GM18951 (cell line): ENCODE results near the gene DPP6.

Experiments used
- POLR2A ChIP-seq: IDR thresholded peaks from 4 replicates; pipeline ENCODE4 v1.6.1; 2011; ENCODE audit warnings: mild to moderate bottlenecking; ENCODE audit not compliant: insufficient read length, insufficient read depth; ENCODE audit errors: extremely low read depth
- in situ Hi-C: fragments of 300-500 bp; cut with MboI; formaldehyde crosslinking; loops from one replicate; pipeline ENCODE4 v1.12.0; 2022; ENCODE audit warnings: low sequenced_read_pairs, mixed read lengths, inconsistent platforms; ENCODE audit not compliant: unreplicated experiment

The DPP6 gene

GRCh38 chr7:154186811-154187210 is 134.6 kb downstream of the DPP6 start:
- in situ Hi-C loops, result no loop called here
- TF ChIP-seq POLR2A, result no peak

DNA sequence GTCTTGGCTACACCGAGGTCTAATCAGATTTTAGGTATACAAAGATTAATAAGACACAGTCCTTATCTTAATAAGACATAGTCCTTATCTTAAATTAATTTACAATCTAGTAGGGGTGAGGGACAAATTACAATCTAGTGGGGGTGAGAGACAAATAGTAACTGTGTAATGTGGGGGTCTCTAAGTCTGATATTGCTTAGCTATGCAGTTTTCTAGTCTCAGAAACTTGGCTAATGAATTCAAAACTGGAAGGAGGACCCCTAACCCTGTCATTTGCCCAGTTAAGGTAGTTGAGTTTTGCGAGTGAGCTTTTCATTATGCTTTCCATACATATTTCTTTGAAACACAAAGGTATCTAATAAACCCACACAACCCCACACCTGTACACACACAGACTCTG is 136.1 kb downstream of the DPP6 start:
- in situ Hi-C loops, result no loop called here
- TF ChIP-seq POLR2A, result no peak

DNA sequence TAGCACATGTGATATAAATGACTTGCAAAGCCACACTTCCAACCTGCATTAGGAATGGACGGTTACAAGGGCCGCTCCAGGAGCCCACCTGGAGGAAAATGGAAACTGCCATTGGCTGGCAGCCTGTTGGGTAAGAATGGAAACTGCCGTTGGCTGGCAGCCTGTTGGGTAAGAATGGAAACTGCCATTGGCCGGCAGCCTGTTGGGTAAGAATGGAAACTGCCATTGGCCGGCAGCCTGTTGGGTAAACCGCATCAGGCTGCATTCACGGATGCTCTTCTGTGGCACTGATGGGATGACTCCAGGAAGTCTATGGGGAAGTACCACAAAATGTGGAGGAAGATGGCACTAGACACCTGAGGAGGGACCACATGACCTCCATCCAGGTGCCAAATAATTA is 143.1 kb downstream of the DPP6 start:
- in situ Hi-C loops, result no loop called here
- no peak for TF ChIP-seq POLR2A

- TF ChIP-seq POLR2A, result no peak
- in situ Hi-C loops, result no loop called here
These were observed 146.3 kb downstream of the DPP6 start for GRCh38 chr7:154198481-154198880.

DNA sequence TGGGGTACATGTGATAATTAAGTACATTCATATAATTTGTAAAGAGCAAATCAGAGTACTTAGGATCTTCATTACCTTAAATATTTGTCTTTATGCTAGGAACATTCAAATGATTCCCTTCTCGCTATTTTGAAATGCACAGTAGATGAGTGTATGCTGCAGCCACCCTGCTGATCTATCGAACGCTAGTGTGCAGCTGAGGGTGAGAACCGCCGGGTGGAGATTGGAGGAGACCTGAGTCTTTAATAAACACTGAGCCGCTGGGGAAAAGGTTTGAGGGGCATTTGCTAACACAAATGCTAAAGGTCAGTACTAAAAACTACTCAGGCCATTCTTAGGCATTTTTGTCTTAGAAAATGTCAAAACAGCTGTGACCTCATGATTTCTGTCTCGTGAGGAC is 148.0 kb downstream of the DPP6 start:
- no peak for TF ChIP-seq POLR2A
- in situ Hi-C loops, result no loop called here

GRCh38 chr7:154202002-154202401 is 149.8 kb downstream of the DPP6 start:
- in situ Hi-C loops, result no loop called here
- TF ChIP-seq POLR2A, result no peak

GRCh38 chr7:154204046-154204445 is 151.8 kb downstream of the DPP6 start:
- TF ChIP-seq POLR2A, result no peak
- in situ Hi-C loops, result no loop called here

GRCh38 chr7:154212861-154213260 is 160.7 kb downstream of the DPP6 start:
- TF ChIP-seq POLR2A, result no peak
- in situ Hi-C loops, result no loop called here

DNA sequence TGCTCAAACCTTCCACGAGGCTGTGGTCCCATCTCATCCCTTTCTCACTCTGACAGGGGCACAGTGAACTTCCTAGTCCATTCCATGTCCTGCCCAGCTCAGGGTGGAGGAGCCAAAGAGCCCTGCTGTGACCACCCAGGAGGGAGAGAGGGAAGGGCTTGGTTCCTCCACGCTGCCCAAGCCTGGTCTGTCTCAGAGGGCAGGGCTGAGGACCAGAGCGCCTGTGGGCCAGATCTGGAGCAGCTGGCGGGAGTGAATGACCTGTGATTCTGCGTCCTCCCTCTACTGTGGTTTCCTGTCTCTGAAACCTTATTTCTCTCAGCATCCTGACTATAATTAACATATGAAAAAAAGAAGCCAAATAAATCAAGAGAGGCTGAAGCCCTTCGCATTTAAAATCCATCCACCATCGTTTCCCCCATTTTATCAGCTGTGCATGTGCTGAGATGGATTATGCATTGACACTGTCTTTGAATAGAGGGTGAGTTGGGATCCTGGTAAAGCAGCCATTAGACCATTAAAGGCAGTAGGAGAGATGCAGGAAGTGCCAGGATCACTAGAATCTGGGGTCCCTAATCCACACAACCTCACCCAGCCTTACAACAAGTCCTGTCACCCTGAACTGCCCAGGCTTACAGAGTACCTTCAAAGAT is 165.6 kb downstream of the DPP6 start:
- TF ChIP-seq POLR2A, result no peak
- in situ Hi-C loops, result no loop called here

GRCh38 chr7:154231732-154232131 is 179.5 kb downstream of the DPP6 start:
- in situ Hi-C loops, result no loop called here

DNA sequence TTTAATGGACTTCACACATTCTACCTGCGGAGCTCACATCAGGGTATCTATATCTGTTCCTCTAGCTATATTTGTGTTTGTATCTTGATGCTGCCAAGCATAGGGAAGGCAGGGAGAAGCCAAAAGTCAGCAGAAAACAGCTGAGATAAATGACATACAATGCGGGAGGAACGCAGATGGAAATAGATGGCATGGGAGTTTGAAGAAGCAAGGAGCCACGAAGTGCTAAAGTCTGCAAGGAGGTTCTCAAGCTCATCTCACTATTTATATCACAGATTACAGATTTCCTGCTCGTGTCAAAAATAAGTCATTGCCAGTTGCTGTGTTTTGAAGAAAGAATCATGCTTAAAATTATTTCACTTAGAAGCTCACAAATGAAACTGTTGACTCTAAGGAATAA is 180.5 kb downstream of the DPP6 start:
- in situ Hi-C loops, result no loop called here
- TF ChIP-seq POLR2A, result no peak

More at GRCh38 chr7:154231732-154232131, 179.5 kb downstream of the DPP6 start:
- no peak for TF ChIP-seq POLR2A

DNA sequence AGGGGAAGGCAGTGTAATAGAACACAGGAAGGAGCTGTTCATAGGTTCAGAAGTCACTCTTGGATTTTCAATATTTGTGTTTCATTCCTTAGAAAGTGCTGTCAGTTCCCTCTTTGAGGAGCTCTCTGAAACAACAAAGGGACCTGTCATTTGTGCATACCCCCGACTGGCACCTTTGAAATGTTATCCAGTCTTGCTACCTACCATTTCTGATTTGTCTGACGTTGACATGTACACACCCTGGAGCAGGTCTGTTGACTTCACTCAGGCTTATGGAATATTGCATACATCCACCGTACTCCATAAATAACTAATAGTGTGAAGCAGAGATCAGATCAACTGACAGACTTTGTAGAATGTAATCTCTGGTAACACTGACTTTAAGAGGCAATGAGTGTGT is 189.8 kb downstream of the DPP6 start:
- TF ChIP-seq POLR2A, result no peak
- in situ Hi-C loops, result no loop called here

DNA sequence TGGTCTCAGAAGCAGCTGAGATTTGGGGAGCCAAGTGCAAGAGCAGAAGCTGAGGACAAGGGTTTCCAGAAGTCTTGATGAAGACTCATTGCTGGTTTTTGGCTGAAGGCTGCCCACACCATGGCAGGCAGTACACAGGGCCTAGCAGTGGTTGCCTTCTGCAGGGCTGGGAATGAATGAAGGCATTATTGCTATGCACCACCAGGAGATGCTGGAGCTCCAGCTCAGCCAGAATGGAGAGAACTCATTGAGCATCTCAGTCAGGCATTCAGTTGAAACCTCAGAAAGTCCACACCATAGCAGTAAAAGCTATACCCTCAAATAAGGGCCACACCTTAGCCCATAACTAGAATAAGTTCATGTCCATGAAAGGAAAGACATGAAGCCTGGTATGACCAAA is 190.5 kb downstream of the DPP6 start:
- no peak for TF ChIP-seq POLR2A
- in situ Hi-C loops, result no loop called here

- no peak for TF ChIP-seq POLR2A
- in situ Hi-C loops, result no loop called here
These were observed 199.8 kb downstream of the DPP6 start for GRCh38 chr7:154252046-154252445.

- TF ChIP-seq POLR2A, result no peak
- in situ Hi-C loops, result no loop called here
These were observed 201.6 kb downstream of the DPP6 start for GRCh38 chr7:154253810-154254209.

- TF ChIP-seq POLR2A, result no peak
- in situ Hi-C loops, result no loop called here
These were observed 203.1 kb downstream of the DPP6 start for GRCh38 chr7:154255324-154255723.
